Keratinocyte (primary cell): ENCODE data around the gene TACC2.

Experiments
- CTCF ChIP-seq, 3 experiments: IDR thresholded peaks in 1 of 3; conservative IDR thresholded peaks in 1 of 3; optimal IDR thresholded peaks in 1 of 3; 2 replicates in 2 of 3; 3 replicates in 1 of 3; pipeline versions ENCODE3 to v1.5.1; 2011; ENCODE audit warnings: low read length in 3 of 3, mild to moderate bottlenecking in 3 of 3, moderate library complexity in 2 of 3, control low read depth in 1 of 3, inconsistent platforms in 1 of 3; ENCODE audit not compliant: insufficient read depth in 2 of 3; ENCODE audit errors: extremely low read depth in 1 of 3
- EZH2 ChIP-seq: IDR thresholded peaks from one replicate; pipeline ENCODE4 v1.6.1; 2012; ENCODE audit warnings: inconsistent platforms, mild to moderate bottlenecking, low read length, moderate library complexity

- TF ChIP-seq CTCF (optimal IDR thresholded peaks at IDR 0.05 in 1 of 3, IDR thresholded peaks at IDR 0.05 in 1 of 3, conservative IDR thresholded peaks at IDR 0.05 in 1 of 3; ENCODE audit: extremely low read depth in 1 of 3, insufficient read depth in 2 of 3, low read length in 3 of 3) (no peak), EZH2 (no peak)
Measured at GRCh38 chr10:122164815-122165483, 176.0 kb downstream of the TACC2 start.
